Activated CD8-positive, alpha-beta memory T cell treated with anti-CD3 and anti-CD28 coated beads for 36 hours (primary cell): ENCODE results near the gene ADAMTS2. TPM values are rescaled to one million over a fixed set of nuclear protein-coding genes. Genes with fewer than 3 reads are reported as not detected.

Experiments used
- CTCF ChIA-PET: fragments of 350-600 bp; sonication (Branson Sonifier 250); formaldehyde crosslinking; loops from one replicate; lab custom pipeline; 2021; ENCODE audit warnings: antibody characterized with exemption; lab: Charles Lee
- POLR2A ChIA-PET: fragments of 350-600 bp; sonication (Branson Sonifier 250); formaldehyde crosslinking; loops from one replicate; lab custom pipeline; 2021; ENCODE audit warnings: antibody characterized with exemption; lab: Charles Lee
- total RNA-seq, 2 experiments: library from RNA; stranded (reverse); gene quantifications; one replicate each; pipeline ENCODE4 v1.2.3, GENCODE V29; 2021

ADAMTS2 gene
- total RNA-seq, 2 experiments from 2014 or later = not detected

GRCh38 chr5:179303451-179304200 is 41.6 kb downstream of the ADAMTS2 start:
- CTCF ChIA-PET = no interaction called here
- POLR2A ChIA-PET = no interaction called here

GRCh38 chr5:179302499-179303185 is 42.6 kb downstream of the ADAMTS2 start:
- ChIA-PET CTCF (no interaction called here), POLR2A (no interaction called here)

- POLR2A ChIA-PET = no interaction called here
- CTCF ChIA-PET = no interaction called here
Observed at GRCh38 chr5:179301796-179302195, 43.5 kb downstream of the ADAMTS2 start.

GRCh38 chr5:179301376-179301775 is 43.9 kb downstream of the ADAMTS2 start:
- POLR2A ChIA-PET = no interaction called here
- CTCF ChIA-PET = no interaction called here

GRCh38 chr5:179300581-179301180 is 44.6 kb downstream of the ADAMTS2 start:
- CTCF ChIA-PET = no interaction called here

GRCh38 chr5:179298181-179298993 is 46.9 kb downstream of the ADAMTS2 start:
- ChIA-PET POLR2A (no interaction called here), CTCF (no interaction called here)

More at GRCh38 chr5:179300581-179301180, 44.6 kb downstream of the ADAMTS2 start:
- POLR2A ChIA-PET = no interaction called here

GRCh38 chr5:179297486-179298180 is 47.6 kb downstream of the ADAMTS2 start:
- POLR2A ChIA-PET = no interaction called here
- CTCF ChIA-PET = no interaction called here

DNA sequence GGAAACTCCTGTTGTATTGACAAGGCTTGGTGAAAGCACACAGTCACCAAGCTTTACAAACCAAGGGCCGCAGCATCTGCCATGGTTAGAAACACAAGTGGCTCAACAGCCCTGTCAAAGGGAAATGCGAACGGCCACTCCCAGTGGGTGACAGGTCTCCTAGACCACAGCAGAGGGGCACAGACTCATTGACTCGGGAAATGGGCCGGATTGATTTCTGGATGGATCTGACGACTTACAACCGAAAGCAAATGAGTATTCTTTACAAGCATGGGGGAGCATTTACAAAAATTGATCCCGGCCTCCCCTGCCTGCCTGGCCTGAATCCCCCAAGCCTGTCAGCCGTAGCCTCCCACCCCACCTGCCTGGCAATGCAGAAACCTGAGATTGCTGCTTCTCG is 48.2 kb downstream of the ADAMTS2 start:
- ChIA-PET CTCF (no interaction called here), POLR2A (no interaction called here)

DNA sequence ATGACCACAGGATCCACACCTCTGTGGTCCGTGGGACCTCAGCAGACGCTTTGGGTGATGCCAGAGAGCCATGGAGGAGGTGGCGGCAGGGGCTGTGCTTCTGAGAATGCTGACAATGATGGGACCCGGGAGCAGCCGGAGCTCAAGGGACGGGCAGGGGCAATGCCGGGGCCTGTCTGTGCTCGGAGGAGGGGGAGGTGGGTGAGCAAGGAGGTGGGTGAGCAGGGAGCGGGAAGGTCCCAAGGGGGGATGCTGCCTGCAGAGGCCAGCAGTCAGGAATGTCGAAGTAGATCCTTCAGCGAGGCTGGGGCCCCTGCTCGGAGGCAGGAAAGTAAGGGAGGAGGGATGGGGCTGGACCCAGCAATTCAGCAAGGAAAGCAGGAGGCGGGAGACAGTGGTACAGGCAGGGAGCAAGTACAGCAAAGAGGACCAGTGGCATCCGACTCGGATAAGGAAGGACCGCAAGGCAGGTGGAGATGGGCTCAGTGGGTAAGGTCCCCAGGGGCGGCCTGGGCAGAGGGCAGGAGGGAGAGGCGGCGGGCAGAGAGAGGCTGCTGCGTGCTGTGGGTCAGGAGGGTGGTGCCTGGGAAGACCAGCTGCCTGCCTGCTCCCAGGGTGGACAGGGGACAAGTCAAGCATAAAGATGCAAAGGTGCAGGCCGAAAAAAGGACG is 49.0 kb downstream of the ADAMTS2 start:
- POLR2A ChIA-PET = no interaction called here
- CTCF ChIA-PET = no interaction called here

- ChIA-PET CTCF (no interaction called here), POLR2A (no interaction called here)
Observed at GRCh38 chr5:179295778-179296149, 49.5 kb downstream of the ADAMTS2 start.

DNA sequence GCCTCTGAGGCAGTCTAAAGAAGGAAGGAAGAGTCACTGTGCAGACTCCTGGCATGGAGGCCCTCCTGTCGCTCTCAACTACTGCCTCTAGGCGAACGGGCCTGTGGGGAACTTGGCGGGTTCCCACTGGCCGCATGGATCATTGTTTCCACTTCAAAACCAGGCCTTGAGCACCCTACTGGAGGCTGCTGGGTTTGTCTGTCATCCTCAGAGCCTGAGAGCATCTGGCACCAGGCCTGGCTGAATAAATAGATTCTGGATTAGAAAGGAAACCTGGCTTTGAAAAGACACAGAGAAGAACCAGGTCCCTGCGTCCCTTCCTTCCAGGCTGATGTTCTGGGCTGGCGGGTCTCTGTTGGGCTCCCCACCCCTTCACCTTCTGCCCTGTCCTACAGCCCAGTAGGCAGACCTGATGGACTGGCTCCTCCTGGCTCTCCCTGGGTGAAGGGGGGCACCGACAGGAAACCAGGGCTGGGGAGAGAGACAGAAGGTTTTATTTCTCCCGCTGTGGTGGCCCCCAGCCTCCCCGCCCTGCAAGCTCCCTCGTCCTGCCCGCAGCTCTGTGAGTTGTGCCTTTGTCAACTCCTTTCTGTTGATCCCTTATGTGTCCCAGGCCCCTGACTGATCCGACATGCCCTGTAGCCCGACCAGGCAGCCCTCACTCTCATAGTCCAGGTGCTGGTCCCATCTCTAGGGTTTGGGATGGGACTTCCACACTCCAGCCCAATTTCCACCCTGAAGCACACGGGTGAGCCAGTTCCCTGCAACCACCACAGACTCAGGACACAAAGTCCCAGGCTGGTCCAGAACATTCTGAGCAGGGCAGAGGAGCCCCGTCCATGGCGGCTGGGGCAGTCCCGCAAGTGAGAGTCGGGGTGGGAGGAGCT is 50.1 kb downstream of the ADAMTS2 start:
- ChIA-PET CTCF (no interaction called here), POLR2A (no interaction called here)

GRCh38 chr5:179294131-179294780 is 51.0 kb downstream of the ADAMTS2 start:
- POLR2A ChIA-PET = no interaction called here
- CTCF ChIA-PET = interaction anchor here (0.5 kb wide), 1 partner anchor 742 kb away, joined by 4 read pairs; no protein-coding TSS in a partner anchor

- POLR2A ChIA-PET = interaction anchor here (0.6 kb wide), 1 partner anchor 873 kb away, joined by 3 read pairs; no protein-coding TSS in a partner anchor
- CTCF ChIA-PET = no interaction called here
Observed at GRCh38 chr5:179292681-179293635, 52.3 kb downstream of the ADAMTS2 start.

- ChIA-PET CTCF (no interaction called here), POLR2A (no interaction called here)
Observed at GRCh38 chr5:179292202-179292601, 53.1 kb downstream of the ADAMTS2 start.

DNA sequence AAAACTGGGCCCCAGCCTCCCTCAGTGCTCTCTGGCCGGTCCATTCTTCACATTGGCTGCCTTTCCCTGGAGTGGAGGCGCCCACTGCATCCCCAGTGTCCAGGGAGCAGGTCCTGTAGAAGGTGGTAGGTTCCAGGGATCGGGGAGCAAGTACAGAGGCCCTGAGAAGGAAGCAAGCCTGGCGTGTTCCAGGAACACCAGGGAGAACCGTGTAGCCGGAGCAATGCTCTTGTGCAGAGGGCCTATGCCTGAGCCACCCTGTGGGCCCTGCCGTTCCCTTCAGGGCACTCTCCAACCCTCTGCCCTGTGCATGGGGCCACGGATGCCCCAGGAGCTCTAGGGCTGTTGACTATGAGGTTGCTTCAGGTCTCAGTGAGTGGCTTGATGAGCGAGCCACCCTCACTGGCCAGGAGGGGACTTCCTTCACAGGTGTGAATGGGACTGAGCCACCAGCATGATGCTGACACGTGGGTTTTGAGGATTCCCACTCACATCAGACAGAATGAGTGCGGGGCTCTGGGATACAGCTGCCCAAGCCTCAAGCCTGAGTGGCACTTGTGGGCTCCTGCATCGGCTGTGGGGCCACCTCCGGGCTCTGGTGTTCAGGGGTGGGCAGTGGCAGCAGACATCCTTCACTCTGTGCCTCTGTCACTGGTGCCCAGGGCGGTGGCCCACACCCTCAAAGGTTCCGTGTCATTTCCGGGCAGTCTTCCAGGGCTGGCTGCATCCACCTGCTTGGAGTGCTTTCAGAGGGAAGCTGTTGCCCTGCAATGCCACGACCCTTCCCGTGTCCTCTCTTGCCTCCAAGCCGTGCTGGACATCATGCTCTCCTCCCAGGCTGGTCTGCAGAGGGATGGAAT is 54.4 kb downstream of the ADAMTS2 start:
- POLR2A ChIA-PET = no interaction called here

More for the DNA sequence above, 54.4 kb downstream of the ADAMTS2 start:
- CTCF ChIA-PET = no interaction called here
